GM19023 (cell line): Measurements from ENCODE around the gene CNTN6.

Experiments
- ATAC-seq: cut with Tn5 transposase; IDR thresholded peaks from one replicate; pipeline ENCODE4 v1.9.1; 2021; ENCODE audit warnings: mild to moderate bottlenecking, moderate library complexity; ENCODE audit not compliant: unreplicated experiment

CNTN6 gene

DNA sequence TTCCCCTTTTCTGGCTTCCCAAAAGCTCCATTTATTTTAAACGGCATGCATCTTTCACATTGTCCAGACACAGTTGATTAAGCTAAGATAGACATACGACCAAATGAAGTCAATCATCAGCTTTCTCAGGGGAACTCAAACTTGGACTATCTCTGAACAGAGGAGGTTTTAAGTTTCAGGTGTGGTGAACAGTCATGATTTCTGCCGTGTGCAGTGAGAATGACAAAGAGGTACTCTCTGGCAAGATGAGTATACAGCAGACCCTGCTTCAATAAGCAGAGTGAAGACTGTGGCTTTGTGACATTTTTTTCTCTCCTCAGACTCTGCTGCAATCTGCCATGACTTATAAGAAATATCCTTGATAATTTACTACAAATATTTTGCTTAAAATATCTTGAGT is 307.7 kb downstream of the CNTN6 start:
- no peak for ATAC-seq

DNA sequence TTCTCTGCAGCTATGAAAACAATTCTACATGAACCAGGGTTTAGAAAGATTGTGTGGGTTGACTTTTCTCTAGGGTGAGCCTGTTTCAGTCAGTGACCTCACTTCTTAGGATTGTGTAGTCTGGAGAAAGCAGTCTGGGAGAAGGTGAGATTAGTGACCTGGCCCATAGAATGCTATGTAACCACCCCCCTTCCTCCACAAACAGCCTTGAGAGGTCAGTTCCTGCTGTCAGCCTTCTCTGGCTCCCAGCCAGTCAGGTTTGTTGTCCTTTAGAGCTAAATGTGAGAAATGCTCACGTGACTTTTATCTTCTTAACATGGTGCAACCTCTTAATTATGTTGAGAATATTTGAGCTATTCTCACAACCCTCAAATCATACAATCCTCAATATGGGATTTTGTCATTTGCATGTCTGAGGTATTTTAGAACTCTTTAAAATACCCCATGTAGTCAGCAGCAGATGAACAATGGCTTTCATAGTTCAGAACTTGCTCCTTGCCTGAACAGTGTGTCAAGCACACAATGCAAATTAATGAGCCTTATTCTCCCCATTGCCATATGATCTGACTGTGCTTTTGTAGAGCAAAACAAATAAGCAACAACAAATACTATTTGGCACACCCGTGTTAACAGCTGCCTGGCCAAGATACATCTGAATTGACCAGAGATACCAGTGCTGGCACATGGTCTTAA is 311.6 kb downstream of the CNTN6 start:
- no peak for ATAC-seq

DNA sequence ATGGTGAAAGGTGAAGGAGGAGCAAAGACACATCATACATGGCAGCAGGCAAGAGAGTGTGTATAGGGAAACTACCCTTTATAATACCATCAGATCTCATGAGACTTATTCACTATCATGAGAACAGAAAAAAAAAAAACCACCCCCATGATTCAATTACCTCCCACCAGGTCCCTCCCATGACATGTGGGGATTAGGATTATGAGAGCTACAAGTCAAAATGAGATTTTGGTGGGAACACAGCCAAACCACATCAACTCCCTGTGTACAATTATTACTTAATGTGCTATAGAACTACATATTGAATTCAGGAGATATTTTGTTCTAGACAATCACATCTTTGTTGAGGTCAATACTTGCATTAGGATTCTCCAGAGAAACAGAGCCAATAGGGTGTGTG is 313.4 kb downstream of the CNTN6 start:
- ATAC-seq: no peak

DNA sequence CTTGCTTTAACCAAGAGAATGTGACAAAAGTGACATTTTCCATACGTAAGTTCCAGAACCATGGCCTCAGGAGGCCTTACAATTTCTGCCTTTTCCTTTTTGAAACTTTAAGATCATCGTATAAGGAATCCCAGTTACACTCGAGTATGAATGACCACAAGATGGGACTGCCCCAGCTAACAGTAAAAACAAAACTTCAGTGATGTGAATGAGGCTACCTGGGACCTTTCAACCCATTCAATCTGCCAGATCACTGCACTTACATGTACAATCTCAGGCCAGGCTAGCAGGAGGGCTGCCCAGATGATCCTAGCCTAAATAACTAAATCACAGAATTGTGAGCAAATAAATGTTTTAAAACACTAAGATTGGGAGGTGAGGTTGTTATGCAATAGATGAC is 328.8 kb downstream of the CNTN6 start:
- ATAC-seq: no peak

DNA sequence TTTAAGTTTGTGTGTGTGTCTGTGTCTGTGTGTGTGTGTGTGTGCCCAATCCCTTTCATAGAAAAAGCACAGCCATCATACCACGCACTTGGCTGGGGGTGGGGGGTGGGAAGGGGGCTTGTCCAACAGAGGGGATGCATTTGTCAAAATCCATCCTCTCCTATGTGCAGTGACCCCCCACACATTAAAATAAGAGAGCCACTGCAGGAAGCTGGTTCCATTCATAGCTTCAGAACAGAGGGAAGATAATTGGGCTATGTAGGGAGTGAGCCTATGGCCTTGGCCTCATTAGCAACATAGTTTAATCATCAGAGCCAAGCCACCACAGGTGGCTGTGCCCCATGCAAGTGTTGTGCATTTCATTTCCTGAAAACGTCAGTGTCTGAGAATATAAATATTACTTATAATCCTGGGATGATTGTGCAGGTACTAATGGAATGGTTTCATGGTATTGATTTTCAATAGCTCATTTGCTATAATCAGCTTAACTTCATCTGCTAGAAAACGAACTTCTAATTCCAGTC is 330.8 kb downstream of the CNTN6 start:
- ATAC-seq: no peak

DNA sequence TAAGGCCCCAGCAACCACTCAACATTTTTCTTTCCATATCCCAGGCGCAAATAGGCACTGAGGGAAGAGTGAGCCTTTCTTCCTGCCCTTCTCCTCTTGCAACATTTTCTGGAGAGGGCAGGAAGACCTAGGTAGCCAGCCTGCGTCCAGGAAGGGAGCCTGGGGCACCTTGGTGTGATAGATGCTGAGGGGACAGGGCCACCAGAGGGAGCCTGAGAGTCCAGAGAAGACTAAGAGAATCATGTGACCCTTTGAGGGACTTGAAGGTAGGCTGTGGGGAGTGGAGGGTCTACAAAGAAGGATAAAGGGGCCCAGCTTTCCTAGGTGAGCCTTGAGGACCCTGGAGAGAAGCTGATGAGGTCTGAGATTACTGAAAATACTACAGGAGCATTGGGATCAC is 346.6 kb downstream of the CNTN6 start:
- ATAC-seq: no peak

DNA sequence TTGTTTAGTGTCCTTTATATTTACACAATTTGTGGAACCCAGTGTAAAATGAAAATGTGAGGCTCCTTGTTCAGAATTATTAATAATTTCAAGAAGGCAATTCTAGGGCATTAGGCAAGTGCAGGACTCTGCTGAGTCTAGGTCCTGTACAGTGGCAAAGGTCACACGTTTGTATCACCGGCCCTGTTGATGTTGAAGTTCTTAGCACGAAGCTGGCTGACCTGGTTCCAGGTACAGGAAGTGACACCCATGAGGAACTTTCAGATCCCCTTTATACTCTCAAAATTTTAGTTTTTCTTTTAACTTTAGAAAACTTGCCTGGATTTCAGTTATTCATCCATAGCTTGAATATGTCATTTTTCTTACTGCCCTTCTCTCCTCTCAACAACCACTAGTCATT is 349.4 kb downstream of the CNTN6 start:
- ATAC-seq: no peak

DNA sequence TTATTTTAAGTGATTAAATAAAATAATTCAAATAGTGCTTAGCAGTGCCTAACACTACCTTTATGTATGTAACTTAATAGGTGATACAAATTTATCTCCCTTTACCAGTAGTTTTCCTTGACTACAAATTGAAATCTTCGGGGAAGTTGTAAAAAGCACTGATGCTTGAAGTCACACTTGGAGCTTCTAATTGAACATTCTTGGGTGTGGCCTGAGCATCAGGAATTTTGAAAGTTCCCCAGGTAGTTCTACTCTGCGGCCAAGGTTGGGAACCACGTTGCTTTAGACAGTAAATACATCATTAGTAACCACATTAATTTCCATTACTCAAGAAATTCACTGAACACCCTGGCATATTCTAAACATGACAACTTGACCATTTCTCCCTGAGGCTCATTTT is 351.4 kb downstream of the CNTN6 start:
- ATAC-seq: no peak

DNA sequence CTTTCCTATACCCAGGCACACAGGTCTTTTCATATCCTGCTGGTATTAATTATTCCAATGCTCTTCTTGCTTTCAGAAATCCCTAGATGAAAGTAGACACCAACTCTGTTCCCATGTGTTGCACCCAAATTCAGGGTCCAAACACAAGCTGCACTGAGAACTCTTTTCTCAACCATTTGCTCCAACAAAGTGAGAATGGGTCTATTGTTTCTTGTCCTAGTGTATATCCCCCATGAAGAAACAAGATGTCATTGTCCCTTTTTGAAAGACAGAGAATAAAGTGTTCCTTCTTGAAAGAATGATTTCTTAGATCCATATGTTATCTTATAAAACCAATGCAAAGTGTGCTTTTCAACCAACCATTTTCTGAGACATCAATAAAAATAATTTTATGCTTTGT is 353.7 kb downstream of the CNTN6 start:
- ATAC-seq: no peak

DNA sequence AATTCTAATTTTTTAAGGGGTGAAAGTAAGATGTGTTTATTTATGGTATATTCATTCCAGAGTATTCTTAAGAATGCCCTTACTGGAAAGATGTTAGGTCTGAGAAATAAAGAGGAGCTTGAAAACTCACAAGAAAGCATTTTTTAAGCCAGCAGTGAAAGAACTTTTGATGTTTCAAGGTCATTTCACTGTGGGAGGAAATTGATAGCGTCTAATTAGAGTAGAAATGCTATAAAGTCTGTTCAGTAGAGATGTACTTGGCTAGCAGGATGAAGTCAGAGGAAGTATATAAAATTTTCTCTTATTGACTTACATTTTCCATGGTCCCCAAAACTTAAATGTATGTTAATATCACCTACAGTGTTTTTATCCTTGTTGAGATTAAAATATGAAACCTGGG is 354.6 kb downstream of the CNTN6 start:
- ATAC-seq: no peak

DNA sequence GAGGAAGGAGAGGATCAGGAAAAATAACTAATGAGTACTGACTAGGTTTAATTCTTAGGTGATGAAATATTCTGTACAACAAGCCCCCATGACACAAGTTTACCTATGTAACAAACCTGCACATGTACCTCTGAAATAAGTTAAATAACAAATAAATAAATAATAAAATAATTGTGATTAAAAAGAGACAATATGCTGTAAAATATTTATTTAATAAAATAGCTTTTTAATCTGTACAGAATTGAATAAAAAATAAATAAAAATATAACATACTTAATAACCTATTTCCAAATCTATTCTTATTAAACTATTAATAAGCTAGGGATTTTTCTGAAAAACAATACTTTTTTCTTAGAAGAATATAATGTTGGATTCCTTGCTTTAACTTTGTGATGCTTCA is 355.6 kb downstream of the CNTN6 start:
- ATAC-seq: no peak
